GM19099 (cell line): ENCODE results near the gene RBM4B.

ENCODE experiments used
- POLR2A ChIP-seq: IDR thresholded peaks from 3 replicates; pipeline ENCODE4 v1.6.1; 2011; ENCODE audit warnings: low read depth; ENCODE audit not compliant: insufficient read length; ENCODE audit errors: extremely low read depth

Gene RBM4B

DNA sequence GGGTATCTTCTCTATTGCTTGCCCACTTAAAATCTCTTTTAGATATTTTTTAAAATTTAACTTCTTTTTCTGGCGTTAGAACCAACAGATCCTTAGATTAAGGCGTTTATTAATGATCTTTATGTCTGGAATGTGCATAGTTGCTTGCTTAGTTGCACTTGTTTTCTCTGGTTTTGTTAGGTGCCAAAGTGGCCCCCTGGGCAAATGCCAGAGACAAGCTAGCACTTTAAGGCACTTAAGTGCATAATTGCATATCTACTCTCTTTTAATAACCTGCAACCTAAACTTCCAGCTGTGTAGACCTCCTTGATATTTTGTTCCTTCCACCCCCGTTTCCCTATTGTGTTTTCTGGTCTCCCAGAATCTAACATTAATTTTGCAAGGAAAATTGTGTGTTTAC, 35.9 kb downstream of the RBM4B start:
- no peak for TF ChIP-seq POLR2A

DNA sequence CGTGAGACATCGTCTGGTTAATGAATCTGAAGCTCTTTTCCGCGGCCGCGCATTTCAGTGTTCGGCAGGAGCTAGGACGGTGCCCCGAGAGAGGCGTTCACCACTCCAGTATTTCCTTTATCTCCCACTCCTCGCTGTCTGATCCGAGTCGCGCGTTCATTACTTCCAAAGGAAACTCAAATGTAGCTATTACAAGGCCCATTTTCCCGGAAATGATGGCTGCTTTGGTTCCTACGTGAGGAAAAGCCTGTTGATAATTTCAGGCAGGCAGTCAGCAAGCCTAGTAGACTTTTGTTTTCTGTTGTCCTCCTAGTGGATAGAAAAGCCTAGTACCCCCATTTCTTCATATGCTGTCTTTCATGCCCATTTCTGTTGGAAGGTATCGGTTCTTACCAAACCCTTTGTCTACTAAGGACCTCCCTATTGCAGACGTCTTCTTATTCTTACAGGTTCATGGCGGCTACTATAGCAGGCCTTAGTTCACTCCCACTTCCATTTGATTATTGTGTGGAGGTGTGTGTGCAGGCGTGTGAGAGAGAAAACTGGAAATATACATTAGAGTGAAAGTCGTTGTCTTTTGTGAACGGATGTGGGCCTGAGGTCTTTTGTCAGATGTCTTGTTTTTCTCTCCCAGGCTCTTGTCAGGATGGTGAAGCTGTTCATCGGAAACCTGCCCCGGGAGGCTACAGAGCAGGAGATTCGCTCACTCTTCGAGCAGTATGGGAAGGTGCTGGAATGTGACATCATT, 38.4 kb downstream of the RBM4B start:
- no peak for TF ChIP-seq POLR2A

DNA sequence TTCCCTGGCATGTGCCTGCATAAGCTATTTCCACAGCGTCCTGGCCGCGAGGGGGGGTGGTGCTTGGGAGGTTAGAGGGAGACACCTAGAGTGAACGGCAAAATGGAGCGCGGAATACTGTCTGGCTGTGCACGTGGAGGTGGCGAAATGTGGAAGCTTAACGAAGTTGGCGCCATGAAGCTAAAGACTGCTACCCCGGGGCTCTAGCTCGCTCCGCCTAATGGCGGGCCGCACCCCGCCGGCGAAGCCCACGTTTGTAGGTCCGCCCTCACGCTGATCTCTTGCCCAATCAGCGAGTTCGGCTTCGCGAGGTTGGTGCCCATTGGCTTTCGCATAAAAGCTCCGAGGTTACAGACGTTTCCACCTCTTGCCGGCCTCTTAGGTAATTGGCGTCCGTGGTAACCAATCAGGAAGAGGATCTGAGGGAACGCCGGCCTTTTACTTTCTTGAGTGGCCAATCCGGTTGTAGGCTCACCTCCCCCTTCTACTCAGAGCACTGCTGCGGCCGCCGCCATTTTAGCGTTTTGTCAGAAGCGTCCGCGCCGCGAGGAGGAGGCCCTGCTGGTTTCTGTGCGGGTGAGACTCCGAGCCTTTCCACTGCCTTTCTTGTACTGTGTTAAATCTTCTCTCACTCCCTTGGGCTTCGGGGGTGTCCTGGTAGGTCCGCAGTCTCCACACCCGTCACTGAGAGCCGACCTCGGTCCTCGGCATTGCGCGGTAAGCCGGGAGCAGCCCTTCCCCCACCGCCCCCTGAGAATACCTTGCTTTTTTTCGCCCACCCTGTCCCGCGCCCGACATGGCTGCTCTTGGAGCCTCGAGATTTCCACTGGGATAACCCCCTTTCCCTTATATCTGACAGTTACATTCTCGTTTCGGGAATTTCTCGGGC, 39.3 kb downstream of the RBM4B start, which contains the start of gene RBM4:
Gene RBM4 (plus strand): TSS at position 527 of the 889 bp plus-strand sequence. CDS start 1,009 bp downstream, outside the sequence.
- TF ChIP-seq POLR2A = peak; percentile 88

DNA sequence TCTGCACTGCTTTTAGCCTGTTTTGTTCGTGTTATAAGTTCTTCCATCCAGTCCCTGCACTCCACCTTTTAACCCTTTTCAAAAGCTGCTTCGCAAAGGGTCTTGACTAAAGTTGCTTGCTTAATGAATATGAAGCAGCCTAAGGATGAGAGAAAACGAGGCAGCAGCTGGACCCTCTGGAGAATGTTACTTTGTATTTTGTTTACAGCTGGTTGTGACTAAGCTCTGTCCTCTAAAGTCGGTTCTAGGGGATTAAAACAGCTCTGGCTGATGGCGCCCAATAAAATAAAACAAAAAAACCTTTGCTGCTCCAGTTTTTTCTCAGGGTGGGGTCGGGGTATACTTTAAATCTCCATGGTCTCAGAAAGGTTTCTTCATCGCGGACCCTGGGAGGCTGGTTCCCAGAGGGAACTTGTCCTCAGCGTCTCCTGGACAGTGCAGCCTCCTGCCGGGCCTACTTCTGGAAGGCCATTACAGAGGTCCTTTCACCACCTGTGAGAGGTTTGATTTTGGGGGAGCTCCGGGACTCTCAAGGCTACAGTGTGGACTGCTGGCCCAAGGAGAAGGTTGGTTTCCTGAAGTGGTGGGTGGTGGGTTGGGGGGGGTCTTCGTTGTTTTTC, 40.0 kb downstream of the RBM4B start:
- no peak for TF ChIP-seq POLR2A

DNA sequence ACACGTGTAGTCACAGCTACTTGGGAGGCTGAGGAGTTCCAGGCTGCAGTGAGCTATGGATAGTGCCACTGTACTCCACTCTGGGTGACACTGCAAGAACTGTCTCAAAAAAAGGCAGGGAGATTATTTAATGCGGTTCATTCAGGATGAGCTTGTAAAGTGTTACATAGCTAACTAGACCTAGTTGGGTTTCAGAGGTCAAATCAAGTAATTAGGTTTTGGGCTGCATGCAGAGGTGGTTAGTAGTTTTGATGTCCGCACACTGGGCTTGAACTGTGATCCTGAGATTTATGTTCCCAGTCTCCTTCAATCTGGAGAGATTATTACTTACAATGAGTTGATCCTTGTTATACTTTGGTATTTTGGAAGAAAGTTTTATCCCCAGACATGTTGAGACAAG, 41.3 kb downstream of the RBM4B start:
- TF ChIP-seq POLR2A = no peak

DNA sequence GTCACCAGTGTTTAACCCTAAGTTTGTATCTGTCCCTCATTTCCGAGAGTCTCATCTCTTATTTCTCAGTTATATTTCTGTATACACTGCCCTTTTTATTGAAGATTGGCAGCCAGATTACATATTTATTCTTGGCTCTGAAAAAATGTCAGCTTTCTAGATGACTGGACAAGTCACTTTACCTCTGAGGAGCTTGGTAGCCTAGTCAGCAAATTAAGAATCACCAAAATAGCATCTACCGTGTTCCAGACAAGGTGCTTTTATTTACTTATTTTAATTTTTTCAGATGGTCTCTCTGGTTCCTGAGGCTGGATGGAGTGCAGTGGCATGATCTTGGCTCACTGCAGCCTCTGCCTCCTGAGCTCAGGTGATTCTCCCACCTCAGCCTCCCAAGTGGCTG, 44.7 kb downstream of the RBM4B start:
- TF ChIP-seq POLR2A = no peak

DNA sequence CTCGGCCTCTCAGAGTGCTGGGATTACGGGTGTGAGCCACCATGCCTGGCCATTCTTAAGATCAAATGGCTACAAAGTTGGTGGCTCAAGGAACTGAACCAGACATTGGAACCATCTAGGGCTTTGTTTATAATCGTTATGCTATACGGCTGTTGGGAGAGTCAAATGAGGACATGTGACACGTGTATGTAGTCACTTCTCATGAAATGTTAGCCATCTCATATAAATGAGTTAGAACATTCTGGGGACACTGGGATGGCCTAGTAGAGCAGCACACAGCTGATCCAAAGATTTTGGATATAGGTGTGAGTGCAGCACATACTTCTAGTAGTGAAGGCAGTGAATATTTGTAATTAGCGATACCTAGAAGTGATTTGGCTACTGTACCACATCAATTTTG, 45.8 kb downstream of the RBM4B start:
- TF ChIP-seq POLR2A = no peak

DNA sequence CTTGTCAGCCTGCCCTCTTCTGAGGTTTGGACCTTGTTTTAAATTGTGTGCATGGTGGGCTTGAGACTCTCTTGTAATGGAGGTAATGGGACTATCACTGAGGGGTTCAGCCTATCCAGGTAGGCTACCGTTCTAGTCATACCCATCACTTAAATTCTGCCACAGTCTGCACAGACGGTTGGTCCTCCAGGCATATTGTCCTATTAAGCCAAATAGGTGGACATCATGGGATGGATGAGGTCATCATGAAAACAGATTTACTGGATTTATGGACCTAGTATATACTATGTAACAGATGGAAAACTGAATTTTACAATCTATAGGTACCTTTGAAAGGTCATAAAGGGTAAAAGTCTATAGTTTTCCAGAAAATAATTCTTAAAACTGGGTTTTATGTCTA, 48.3 kb downstream of the RBM4B start:
- no peak for TF ChIP-seq POLR2A

DNA sequence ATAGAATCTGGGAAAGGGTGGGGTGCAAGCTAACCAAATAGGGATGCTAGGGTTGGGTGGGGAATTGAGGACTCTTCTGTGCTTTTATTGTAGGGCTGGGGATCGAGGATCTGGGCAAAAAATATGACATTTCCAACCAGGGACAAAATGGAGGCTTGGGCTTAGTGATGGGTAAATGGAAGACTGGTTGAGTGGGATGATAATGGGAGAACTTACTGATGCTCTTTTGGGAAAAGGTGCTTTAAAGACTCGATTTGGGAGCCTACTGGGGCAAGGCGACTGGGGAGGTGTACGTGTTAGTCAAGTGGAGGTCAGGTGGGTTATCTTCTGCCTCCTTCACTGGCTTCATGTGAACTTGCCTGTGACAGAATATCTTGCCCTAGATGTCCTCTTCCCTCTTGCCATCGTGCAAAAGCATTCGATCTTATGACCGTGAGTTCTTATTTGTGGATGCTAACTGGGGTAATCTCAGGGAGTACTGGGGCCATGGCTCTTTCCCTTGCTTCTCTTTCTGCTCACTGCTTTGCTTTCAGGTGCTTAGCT, 49.6 kb downstream of the RBM4B start:
- TF ChIP-seq POLR2A = no peak

DNA sequence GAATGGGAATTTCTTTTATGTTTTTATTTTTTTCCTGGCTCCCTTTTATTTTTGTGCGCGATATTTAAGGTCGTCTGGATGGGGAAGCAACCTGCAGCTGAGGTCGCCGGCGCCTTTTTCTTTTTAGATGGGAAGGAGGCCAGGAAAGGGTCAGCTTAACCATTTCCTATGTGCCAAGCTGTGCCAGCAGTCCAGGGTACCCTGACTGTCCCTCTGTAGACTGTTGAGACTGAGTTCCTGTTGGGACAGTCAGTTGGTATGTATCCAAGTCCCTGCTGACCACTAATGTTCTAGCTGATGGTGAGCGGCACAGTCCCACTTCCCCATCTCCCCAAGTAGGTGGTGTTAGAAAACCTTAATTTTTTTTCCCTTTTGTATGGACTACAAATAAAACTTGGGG, 50.8 kb downstream of the RBM4B start:
- TF ChIP-seq POLR2A = no peak

DNA sequence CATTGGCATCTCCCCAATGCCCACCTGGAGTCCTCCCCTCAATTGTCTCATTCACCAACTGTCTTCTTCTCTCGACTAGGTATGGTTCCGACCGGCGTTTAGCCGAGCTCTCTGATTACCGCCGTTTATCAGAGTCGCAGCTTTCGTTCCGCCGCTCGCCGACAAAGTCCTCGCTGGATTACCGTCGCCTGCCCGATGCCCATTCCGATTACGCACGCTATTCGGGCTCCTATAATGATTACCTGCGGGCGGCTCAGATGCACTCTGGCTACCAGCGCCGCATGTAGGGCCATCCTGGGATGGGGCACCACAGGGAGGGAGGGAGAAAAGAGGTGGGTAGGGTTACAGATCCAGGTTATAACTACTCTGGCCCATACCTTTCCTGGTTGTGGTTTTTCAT, 51.3 kb downstream of the RBM4B start:
- no peak for TF ChIP-seq POLR2A

DNA sequence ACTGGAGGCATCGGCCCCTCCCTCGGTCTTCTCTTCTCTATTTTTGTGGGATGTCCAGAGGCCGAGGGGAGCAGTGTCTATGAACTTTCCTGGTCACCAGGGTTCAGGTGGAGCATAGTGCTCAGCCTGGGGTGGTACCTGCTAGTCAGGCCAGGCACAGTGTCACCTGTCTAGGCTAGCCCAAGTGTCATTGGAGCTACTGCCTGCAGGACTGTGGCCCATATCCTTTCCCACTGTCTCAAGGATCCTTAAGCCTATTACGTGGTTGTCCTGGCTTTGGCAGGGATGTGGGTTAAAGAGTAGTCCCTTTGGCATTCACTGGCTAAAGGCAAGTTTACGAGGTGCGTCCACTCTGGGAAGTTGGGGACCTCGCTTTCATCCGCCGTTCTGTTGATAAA, 51.9 kb downstream of the RBM4B start:
- TF ChIP-seq POLR2A = no peak

DNA sequence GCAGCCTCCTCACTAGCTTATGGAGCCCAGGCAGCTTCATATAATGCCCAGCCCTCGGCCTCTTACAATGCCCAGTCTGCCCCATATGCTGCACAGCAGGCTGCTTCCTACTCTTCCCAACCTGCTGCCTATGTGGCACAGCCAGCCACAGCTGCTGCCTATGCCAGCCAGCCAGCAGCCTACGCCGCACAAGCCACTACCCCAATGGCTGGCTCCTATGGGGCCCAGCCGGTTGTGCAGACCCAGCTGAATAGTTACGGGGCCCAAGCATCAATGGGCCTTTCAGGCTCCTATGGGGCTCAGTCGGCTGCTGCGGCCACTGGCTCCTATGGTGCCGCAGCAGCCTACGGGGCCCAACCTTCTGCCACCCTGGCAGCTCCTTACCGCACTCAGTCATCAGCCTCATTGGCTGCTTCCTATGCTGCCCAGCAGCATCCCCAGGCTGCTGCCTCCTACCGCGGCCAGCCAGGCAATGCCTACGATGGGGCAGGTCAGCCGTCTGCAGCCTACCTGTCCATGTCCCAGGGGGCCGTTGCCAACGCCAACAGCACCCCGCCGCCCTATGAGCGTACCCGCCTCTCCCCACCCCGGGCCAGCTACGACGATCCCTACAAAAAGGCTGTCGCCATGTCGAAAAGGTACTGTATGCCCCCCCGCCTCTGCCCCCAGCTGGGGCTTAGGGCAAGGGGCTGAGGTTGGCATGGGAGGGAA, 52.5 kb downstream of the RBM4B start:
- TF ChIP-seq POLR2A = no peak

DNA sequence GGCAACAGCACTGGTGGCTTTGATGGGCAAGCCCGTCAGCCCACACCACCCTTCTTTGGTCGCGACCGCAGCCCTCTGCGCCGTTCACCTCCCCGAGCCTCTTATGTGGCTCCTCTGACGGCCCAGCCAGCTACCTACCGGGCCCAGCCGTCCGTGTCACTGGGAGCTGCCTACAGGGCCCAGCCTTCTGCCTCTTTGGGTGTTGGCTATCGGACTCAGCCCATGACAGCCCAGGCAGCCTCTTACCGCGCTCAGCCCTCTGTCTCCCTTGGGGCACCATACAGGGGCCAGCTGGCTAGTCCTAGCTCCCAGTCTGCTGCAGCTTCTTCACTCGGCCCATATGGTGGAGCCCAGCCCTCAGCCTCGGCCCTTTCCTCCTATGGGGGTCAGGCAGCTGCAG, 53.2 kb downstream of the RBM4B start:
- TF ChIP-seq POLR2A = no peak
